ENCODE measurements around the gene PROK1. TPM values are rescaled to one million over a fixed set of nuclear protein-coding genes. Genes with fewer than 3 reads are reported as not detected.

The PROK1 gene
- polyA plus RNA-seq, 1 of the 3 experiments (the other 2 are of a cell fraction) = not detected

- H3K27me3 ChIP-seq (ENCODE audit: insufficient read depth) = no peaks in the 10 kb centered on the region
- H3K27ac ChIP-seq (ENCODE audit: low read depth in 2 of 2, low read length in 1 of 2) = no peak overlapping the region
- no peak overlapping the region for H3K9ac ChIP-seq
- no peaks in the 10 kb centered on the region; a peak in 1 of 4 replicates for H3K4me1 ChIP-seq (ENCODE audit: control insufficient read depth in 1 of 2, insufficient read depth in 2 of 2, low read depth in 1 of 2, low read length in 1 of 2)
- H4K20me1 ChIP-seq (ENCODE audit: insufficient read depth) = no peaks in the 10 kb centered on the region
- no peaks in the 10 kb centered on the region for H3K9me2 ChIP-seq
- POLR2A ChIA-PET = no interaction called here
- 91% methylated on average over 13 of the region's 14 CpGs for WGBS (ENCODE audit: low lambda C conversion rate)
- no peak overlapping the region for H3K4me2 ChIP-seq
- DNase-seq = no peak
- H3F3A ChIP-seq (replicated peaks; ENCODE audit: insufficient read depth) = no peaks in the 10 kb centered on the region
- H3K79me2 ChIP-seq (ENCODE audit: insufficient read depth) = no peaks in the 10 kb centered on the region
- no peak overlapping the region for H3K4me3 ChIP-seq (ENCODE audit: low read depth in 2 of 2, low read length in 1 of 2)
- H2AFZ ChIP-seq (ENCODE audit: low read depth) = no peak overlapping the region
- no peaks in the 10 kb centered on the region for H3K9me3 ChIP-seq
- CTCF ChIA-PET = interaction anchor here (0.6 to 2.3 kb wide), 5 partner anchors 10 to 283 kb away, joined by 3 to 11 read pairs (median 4); no protein-coding TSS in a partner anchor
- H3K36me3 ChIP-seq (replicated peaks in 1 of 2; ENCODE audit: control insufficient read depth in 1 of 2, insufficient read depth in 2 of 2, low read length in 1 of 2) = no peaks in the 10 kb centered on the region
- TF ChIP-seq RFX5 (IDR thresholded peaks at IDR 0.05; ENCODE audit: low read length) (no peak), NRF1 (IDR thresholded peaks at IDR 0.05; ENCODE audit: low read depth, low read length) (no peak)
Measured at GRCh38 chr1:110489973-110490542, 39.1 kb downstream of the PROK1 start.

GRCh38 chr1:110490791-110491451, 40.0 kb downstream of the PROK1 start:
- DNase-seq = no peak
- no peak overlapping the region for H3K4me2 ChIP-seq
- H4K20me1 ChIP-seq (ENCODE audit: insufficient read depth) = no peaks in the 10 kb centered on the region
- H3K9me2 ChIP-seq = no peaks in the 10 kb centered on the region
- H3K4me3 ChIP-seq (ENCODE audit: low read depth in 2 of 2, low read length in 1 of 2) = no peak overlapping the region
- H3K79me2 ChIP-seq (ENCODE audit: insufficient read depth) = no peaks in the 10 kb centered on the region
- H3K4me1 ChIP-seq (ENCODE audit: control insufficient read depth in 1 of 2, insufficient read depth in 2 of 2, low read depth in 1 of 2, low read length in 1 of 2) = no peaks in the 10 kb centered on the region
- H3K27me3 ChIP-seq (ENCODE audit: insufficient read depth) = no peaks in the 10 kb centered on the region
- H3F3A ChIP-seq (replicated peaks; ENCODE audit: insufficient read depth) = no peaks in the 10 kb centered on the region
- no peak overlapping the region for H3K27ac ChIP-seq (ENCODE audit: low read depth in 2 of 2, low read length in 1 of 2)
- no peaks in the 10 kb centered on the region for H3K36me3 ChIP-seq (replicated peaks in 1 of 2; ENCODE audit: control insufficient read depth in 1 of 2, insufficient read depth in 2 of 2, low read length in 1 of 2)
- no peak overlapping the region for H3K9ac ChIP-seq
- POLR2A ChIA-PET = no interaction called here
- H3K9me3 ChIP-seq = no peaks in the 10 kb centered on the region
- CTCF ChIA-PET = interaction anchor here (0.9 to 2.3 kb wide), 4 partner anchors 19 to 287 kb away, joined by 3 to 11 read pairs (median 6); no protein-coding TSS in a partner anchor
- TF ChIP-seq ELF1 (IDR thresholded peaks at IDR 0.05) (no peak), CTCF (IDR thresholded peaks at IDR 0.05) (no peak), GABPA (IDR thresholded peaks at IDR 0.05; ENCODE audit: low read depth) (no peak), USF1 (IDR thresholded peaks at IDR 0.05; ENCODE audit: borderline replicate concordance, low read depth) (no peak), ZBTB33 (IDR thresholded peaks at IDR 0.05; ENCODE audit: borderline replicate concordance, low read depth) (no peak), NRF1 (IDR thresholded peaks at IDR 0.05; ENCODE audit: low read depth, low read length) (no peak), FOXJ3 (CRISPR knock-in tag; IDR thresholded peaks at IDR 0.05) (no peak), IRF3 (IDR thresholded peaks at IDR 0.05; ENCODE audit: low read depth, low read length) (no peak), EZH2phosphoT487 (IDR thresholded peaks at IDR 0.05; ENCODE audit: borderline replicate concordance, low read depth) (no peak), TAF1 (IDR thresholded peaks at IDR 0.05; ENCODE audit: borderline replicate concordance, low read depth, low read length) (no peak), YY1 (IDR thresholded peaks at IDR 0.05; ENCODE audit: low read depth) (no peak), RCOR1 (IDR thresholded peaks at IDR 0.05; ENCODE audit: low read length) (no peak), NFIC (IDR thresholded peaks at IDR 0.05; ENCODE audit: borderline replicate concordance) (no peak), SMC3 (IDR thresholded peaks at IDR 0.05; ENCODE audit: low read depth, low read length) (no peak), MEF2A (IDR thresholded peaks at IDR 0.05; ENCODE audit: borderline replicate concordance, low read depth) (no peak)
- no peak overlapping the region for H2AFZ ChIP-seq (ENCODE audit: low read depth)
- WGBS (ENCODE audit: low lambda C conversion rate) = 80% methylated on average over 11 of the region's 11 CpGs
